ENCODE data around the gene CABP1. TPM values are rescaled to one million over a fixed set of nuclear protein-coding genes. Genes with fewer than 3 reads are reported as not detected.
"Not testable (repeated sequence)": the region's sequence is repeated elsewhere in the genome, so short reads cannot be mapped to it uniquely, and the experiment has no call there.

The CABP1 gene
- total RNA-seq, 2 experiments from 2014 or later: 0.17 to 0.31 TPM

- ChIA-PET CTCF (no interaction called here), POLR2A (no interaction called here)
These were observed 18.7 kb downstream of the CABP1 start for GRCh38 chr12:120659151-120659525.

- POLR2A ChIA-PET: no interaction called here
- CTCF ChIA-PET: interaction anchor here (1.2 kb wide), 1 partner anchor 13 kb away, joined by 4 read pairs; no protein-coding TSS in a partner anchor
These were observed 21.0 kb downstream of the CABP1 start for GRCh38 chr12:120661432-120661831.

GRCh38 chr12:120662879-120663278, 22.5 kb downstream of the CABP1 start:
- CTCF ChIA-PET: interaction anchor here (0.6 to 0.7 kb wide), 2 partner anchors 37 to 87 kb away, joined by 3 to 5 read pairs; no protein-coding TSS in a partner anchor
- POLR2A ChIA-PET: no interaction called here

- POLR2A ChIA-PET: no interaction called here
- CTCF ChIA-PET: no interaction called here
These were observed 23.3 kb downstream of the CABP1 start for GRCh38 chr12:120663741-120664140.

GRCh38 chr12:120666571-120667390, 26.4 kb downstream of the CABP1 start:
- ChIA-PET CTCF (interaction anchor here (0.6 to 1.3 kb wide), 3 partner anchors 19 to 84 kb away, joined by 3 to 4 read pairs (median 3); no protein-coding TSS in a partner anchor), POLR2A (no interaction called here)

- ChIA-PET POLR2A (no interaction called here), CTCF (interaction anchor here (1.3 kb wide), 1 partner anchor 21 kb away, joined by 4 read pairs; no protein-coding TSS in a partner anchor)
These were observed 27.9 kb downstream of the CABP1 start for GRCh38 chr12:120668091-120668867.

- CTCF ChIA-PET: no interaction called here
These were observed 28.7 kb downstream of the CABP1 start for GRCh38 chr12:120668868-120669840.

GRCh38 chr12:120670237-120670636, 29.8 kb downstream of the CABP1 start:
- CTCF ChIA-PET, POLR2A ChIA-PET: not testable (repeated sequence)

More at GRCh38 chr12:120668868-120669840, 28.7 kb downstream of the CABP1 start:
- POLR2A ChIA-PET: no interaction called here

GRCh38 chr12:120670667-120671066, 30.2 kb downstream of the CABP1 start:
- CTCF ChIA-PET: no interaction called here
- POLR2A ChIA-PET: no interaction called here

GRCh38 chr12:120674097-120674636, 33.7 kb downstream of the CABP1 start:
- ChIA-PET CTCF (no interaction called here), POLR2A (no interaction called here)

- POLR2A ChIA-PET: no interaction called here
These were observed 37.5 kb downstream of the CABP1 start for GRCh38 chr12:120677765-120678473.

GRCh38 chr12:120678572-120678971, 38.1 kb downstream of the CABP1 start:
- CTCF ChIA-PET: interaction anchor here (0.8 kb wide), 1 partner anchor 32 kb away, joined by 3 read pairs; no protein-coding TSS in a partner anchor
- POLR2A ChIA-PET: no interaction called here

More at GRCh38 chr12:120677765-120678473, 37.5 kb downstream of the CABP1 start:
- CTCF ChIA-PET: interaction anchor here (0.8 kb wide), 1 partner anchor 31 kb away, joined by 3 read pairs; no protein-coding TSS in a partner anchor

GRCh38 chr12:120680165-120680738, 39.8 kb downstream of the CABP1 start:
- ChIA-PET CTCF (no interaction called here), POLR2A (no interaction called here)

GRCh38 chr12:120684523-120684932, 44.1 kb downstream of the CABP1 start:
- ChIA-PET POLR2A (no interaction called here), CTCF (no interaction called here)

- ChIA-PET CTCF (interaction anchor here (0.6 kb wide), 1 partner anchor 384 kb away, joined by 3 read pairs; no protein-coding TSS in a partner anchor), POLR2A (interaction anchor here (0.7 kb wide), 1 partner anchor 240 kb away, joined by 3 read pairs; no protein-coding TSS in a partner anchor)
These were observed 45.1 kb downstream of the CABP1 start for GRCh38 chr12:120685522-120685921.

- POLR2A ChIA-PET: interaction anchor here (0.6 kb wide), 1 partner anchor 219 kb away, joined by 6 read pairs; no protein-coding TSS in a partner anchor
- CTCF ChIA-PET: interaction anchor here (0.6 kb wide), 2 partner anchors 918 to 996 kb away, joined by 3 to 4 read pairs; no protein-coding TSS in a partner anchor
These were observed 45.8 kb downstream of the CABP1 start for GRCh38 chr12:120686151-120686689.
